CD4-positive, alpha-beta T cell treated with Interleukin-4 for 4 hours (primary cell): ENCODE data around the gene SFRP5.

Source experiments
- DNase-seq: peaks from one replicate; pipeline ENCODE4 v3.0.0-alpha.2; 2020

SFRP5 gene

DNA sequence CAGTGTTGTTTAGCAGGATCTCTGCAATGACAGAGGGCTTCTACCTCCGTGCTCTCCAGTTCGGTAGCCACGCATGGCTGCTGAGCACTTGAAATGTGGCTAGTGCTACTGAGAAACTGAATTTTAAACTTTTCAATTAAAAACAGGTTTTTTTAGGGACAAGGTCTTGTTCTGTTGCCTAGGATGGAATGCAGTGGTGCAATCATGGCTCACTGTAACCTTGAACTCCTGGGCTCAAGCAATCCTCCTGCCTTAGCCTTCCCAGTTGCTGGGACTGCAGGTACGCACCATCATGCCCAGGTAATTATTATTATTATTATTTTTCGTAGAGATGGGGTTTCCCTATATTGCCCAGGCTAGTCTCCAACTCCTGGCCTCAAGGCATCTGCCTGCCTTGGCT lies 13.4 kb upstream of the SFRP5 start:
- no peak for DNase-seq

GRCh38 chr10:97784200-97784810 lies 12.5 kb upstream of the SFRP5 start:
- no peak for DNase-seq

- no peak for DNase-seq
Measured at GRCh38 chr10:97782455-97783228, 10.8 kb upstream of the SFRP5 start.

DNA sequence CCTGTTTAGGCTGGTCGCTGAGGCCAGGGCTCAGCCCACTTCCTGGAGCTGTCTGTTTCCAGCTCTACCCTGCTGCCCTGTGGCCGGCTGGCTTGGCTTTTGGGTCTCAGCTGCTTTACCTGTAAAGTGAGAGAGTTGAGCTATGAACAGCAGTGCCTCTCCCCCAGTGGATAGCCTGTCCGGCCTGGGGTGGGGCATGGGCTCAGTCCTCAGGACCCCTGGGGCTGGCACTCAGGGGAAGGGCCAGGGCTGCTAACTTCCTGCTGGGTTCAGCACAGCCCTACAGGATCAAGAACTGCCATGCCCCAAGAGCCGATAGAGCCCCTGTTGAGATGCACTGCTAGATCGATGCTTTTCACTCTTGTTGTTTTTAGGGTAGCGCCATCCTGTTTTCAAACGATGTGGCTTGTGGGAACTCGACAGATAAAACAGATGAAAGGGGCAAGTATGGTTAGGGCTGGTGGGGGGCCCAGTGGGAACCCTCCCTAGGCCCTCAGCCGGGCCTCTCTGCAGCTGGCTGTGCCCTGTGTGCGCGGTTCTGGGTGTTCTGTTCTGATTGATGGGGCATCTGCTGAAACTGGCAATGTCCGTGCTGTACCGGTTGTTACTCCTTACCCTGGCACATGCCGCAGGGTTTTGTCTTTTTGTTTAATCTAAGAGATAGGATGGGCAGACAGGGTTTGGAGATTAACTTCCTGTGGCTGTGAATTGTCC lies 10.0 kb upstream of the SFRP5 start:
- no peak for DNase-seq

- DNase-seq = no peak
Measured at GRCh38 chr10:97780841-97781617, 9.2 kb upstream of the SFRP5 start.

DNA sequence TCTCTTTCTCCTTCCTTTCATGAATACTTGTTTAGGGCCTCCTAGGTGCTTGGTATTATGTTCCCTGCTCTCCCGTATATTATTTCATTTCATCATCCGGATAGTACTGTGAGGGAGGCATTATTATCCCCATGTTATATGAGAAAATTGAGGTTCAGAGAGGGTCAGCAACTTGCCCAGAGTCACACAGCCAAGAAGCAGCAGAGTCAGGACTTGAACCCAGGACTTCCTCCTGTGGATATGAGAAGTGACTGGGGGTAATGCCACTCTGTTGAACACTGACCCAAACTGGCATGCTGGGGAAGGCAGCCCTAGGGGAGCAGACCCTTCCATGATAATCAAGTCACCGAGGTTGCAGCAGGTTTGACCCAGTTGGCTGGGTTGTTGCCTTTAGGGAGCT lies 8.2 kb upstream of the SFRP5 start:
- DNase-seq = no peak

DNA sequence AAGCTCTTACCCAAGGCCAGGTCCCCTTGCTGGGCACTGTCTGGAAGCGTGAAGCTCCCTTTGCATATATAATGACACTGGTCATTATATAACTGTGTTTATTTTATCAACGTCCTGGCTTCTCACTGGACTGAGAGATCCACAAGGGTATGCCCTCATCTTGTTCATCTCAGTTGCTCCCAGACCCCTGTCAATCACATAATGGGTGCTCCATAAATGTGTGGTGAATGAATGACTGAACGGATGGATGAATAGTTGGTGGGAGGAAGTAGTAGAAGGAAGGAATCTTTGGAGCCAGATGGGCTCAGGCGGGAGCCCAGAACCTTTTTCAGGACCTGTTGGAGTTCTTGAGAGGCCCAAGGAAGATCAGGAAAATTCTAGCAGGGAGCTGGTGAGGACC lies 7.7 kb upstream of the SFRP5 start:
- DNase-seq = no peak

DNA sequence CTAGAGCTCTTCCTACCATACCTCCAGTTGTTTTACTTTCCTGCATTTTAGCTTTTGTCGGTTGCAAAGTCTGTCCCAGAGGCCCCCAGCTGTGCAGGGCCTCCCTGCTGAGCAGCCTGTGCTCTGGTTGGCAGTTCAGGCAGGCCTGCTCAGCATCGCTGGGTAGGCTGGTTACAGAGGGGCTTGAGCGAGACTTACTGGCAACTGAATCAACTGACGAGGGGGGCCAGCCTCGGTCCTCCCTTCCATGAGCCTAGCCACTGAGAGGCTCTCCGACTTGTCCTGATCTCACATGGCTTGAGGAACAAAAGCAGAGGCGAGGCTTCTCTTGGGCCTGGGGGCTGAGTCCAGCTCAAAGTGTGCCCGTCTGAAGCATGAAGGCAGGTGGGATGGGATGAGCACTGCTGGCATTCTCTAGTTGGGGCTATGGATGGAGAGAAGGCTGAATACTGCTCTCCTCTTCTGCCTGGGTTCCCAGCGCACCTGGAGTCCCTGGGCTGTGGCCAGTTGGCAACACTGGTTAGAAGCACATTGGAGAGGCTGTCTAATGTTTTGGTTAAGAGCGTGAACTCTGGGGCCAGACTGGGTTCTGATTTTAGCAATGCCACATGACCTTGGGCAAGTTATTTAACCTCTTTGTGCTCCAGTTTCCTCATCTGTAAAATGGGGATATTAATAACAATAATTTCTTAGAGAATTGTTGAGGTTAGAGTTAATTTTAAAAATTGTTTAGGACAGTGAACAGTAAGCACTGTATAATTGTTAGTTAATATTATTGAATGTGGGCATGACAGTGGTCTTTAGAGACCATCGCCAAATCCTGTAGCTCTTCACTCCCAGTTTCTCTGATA lies 6.9 kb upstream of the SFRP5 start:
- DNase-seq = no peak

- no peak for DNase-seq
Measured at GRCh38 chr10:97777143-97777542, 5.3 kb upstream of the SFRP5 start.

- DNase-seq = no peak
Measured at GRCh38 chr10:97774811-97775294, 3.1 kb upstream of the SFRP5 start.

- no peak for DNase-seq
Measured at GRCh38 chr10:97773096-97773495, 1.3 kb upstream of the SFRP5 start.

DNA sequence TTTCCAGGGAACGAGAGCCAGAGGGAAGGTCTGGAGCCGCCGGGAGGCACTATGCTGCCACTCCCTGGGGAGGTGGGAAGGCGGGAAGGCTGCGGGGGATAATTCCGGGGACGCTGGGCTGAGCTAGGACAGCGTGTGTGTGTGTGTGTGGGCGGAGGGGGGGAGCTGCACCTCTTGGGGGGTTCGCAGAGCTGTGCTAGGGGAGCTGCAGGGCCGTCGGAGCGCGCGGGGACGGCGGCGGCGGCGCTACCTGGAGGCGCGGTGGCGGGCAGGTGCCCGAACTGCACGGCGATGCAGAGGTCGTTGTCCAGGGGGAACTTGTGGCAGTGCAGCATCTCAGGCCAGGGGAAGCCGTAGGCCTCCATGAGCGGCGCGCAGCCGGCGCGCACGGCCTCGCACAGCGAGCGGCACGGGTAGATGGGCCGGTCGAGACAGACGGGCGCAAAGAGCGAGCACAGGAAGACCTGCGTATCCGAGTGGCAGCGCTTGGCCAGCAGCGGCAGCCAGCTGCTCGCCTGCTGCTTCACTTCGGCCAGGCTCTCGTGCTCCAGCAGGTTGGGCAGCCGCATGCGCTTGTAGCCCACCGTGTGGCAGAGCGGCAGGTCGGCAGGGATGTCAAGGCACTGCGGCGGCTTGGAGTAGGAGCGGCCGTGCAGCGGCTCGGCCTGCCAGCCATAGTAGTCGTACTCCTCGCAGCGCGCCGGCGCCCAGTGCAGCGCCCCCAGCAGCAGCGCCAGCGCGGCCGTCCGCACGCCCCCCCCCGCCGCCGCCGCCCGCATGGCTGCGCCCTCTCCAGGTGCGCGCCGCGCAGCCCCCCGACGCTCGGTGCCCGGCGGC lies 526 bp downstream of the SFRP5 start:
- DNase-seq = no peak

GRCh38 chr10:97770255-97770654 lies 1.5 kb downstream of the SFRP5 start:
- DNase-seq = no peak

- no peak for DNase-seq
Measured at GRCh38 chr10:97768322-97769315, 3.2 kb downstream of the SFRP5 start.

- DNase-seq = no peak
Measured at GRCh38 chr10:97766996-97767924, 4.5 kb downstream of the SFRP5 start.

DNA sequence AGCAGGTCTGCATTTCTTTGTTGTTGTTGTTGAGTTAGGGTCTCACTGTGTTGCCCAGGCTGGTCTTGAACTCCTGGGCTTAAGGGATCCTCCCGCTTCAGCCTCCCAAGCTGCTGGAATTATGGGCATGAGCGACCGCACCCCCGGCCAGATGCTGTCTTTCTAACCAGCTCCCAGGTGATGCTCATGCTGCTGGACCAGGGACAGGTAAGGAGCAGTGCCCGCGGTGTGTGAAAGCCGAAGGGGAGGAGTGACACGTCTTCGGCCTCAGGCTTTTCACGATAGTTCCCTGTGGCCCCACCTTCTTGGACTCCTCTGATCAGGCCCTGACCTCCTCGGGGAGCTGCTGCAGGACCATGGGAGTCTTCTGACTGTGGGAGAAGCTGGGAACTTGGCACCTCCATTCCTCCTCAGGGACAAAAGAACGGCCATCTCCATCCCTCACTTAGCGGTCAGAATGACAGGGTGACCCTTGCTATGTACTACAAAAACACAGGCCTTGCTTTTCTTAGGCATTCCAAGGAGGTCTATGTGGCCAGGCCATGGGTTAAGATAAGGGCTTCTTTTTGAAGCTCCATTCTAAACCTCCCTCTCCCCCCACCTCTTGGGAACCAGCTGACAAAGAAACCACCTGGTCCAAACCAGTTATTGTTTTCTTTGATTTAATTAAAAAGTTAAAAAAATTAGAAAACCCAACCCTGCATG lies 5.5 kb downstream of the SFRP5 start:
- DNase-seq = no peak

- DNase-seq = no peak
Measured at GRCh38 chr10:97765201-97765600, 6.6 kb downstream of the SFRP5 start.

GRCh38 chr10:97764519-97764931 lies 7.3 kb downstream of the SFRP5 start:
- no peak for DNase-seq
